H1 (cell line): ENCODE results near the gene CKS1B. TPM values are rescaled to one million over a fixed set of nuclear protein-coding genes. Genes with fewer than 3 reads are reported as not detected.

Experiments
- CTCF ChIA-PET: fragments of 300-600 bp; sonication (Branson Sonifier 250); formaldehyde crosslinking; loops from one replicate; lab custom pipeline; 2021; ENCODE audit not compliant: partially characterized antibody; lab: Charles Lee
- POLR2A ChIA-PET: fragments of 300-600 bp; sonication (Branson Sonifier 250); formaldehyde crosslinking; loops from one replicate; lab custom pipeline; 2021; ENCODE audit warnings: inconsistent platforms; ENCODE audit not compliant: partially characterized antibody; lab: Charles Lee
- DNase-seq, 2 experiments: peaks; one replicate each; pipeline versions ENCODE4 v3.0.0 to v3.0.0-alpha.2; 2010 to 2022; ENCODE audit warnings: low spot score in 2 of 2, low read depth in 1 of 2, mixed read lengths in 1 of 2
- FAIRE-seq: peaks from 2 replicates; lab custom pipeline; 2011; peaks lifted over from hg19 to GRCh38; lab: Jason Lieb, UNC
- H2AFZ ChIP-seq: 2 replicates; pipeline ENCODE4 v1.8.1; 2012; ENCODE audit warnings: low read length, inconsistent platforms
- H2AK5ac ChIP-seq: 2 replicates; pipeline ENCODE4 v1.6.1; 2013; ENCODE audit warnings: low read depth, low read length
- H2BK120ac ChIP-seq: replicated peaks from 2 replicates; pipeline ENCODE3; 2013; ENCODE audit warnings: low read depth, low read length, inconsistent platforms
- H2BK12ac ChIP-seq: 2 replicates; pipeline ENCODE4 v1.6.1; 2013; ENCODE audit warnings: low read depth, low read length
- H2BK15ac ChIP-seq: 2 replicates; pipeline ENCODE4 v1.6.1; 2013; ENCODE audit warnings: low read length
- H2BK20ac ChIP-seq: 2 replicates; pipeline ENCODE4 v1.6.1; 2013; ENCODE audit warnings: low read length
- H2BK5ac ChIP-seq: 2 replicates; pipeline ENCODE4 v1.6.1; 2013; ENCODE audit warnings: low read depth, low read length
- H3K14ac ChIP-seq: 2 replicates; pipeline ENCODE4 v1.6.1; 2013; ENCODE audit warnings: inconsistent platforms; ENCODE audit not compliant: insufficient read length
- H3K18ac ChIP-seq: 2 replicates; pipeline ENCODE4 v1.6.1; 2013; ENCODE audit warnings: low read length; ENCODE audit errors: extremely low read depth
- H3K23ac ChIP-seq: 2 replicates; pipeline ENCODE4 v1.6.1; 2013; ENCODE audit warnings: inconsistent platforms; ENCODE audit not compliant: insufficient read length
- H3K23me2 ChIP-seq: 2 replicates; pipeline ENCODE4 v1.6.1; 2013; ENCODE audit warnings: low read depth, low read length
- H3K27ac ChIP-seq: 2 replicates; pipeline ENCODE4 v1.6.1; 2011; ENCODE audit warnings: low read depth, low read length, inconsistent platforms
- H3K27me3 ChIP-seq, 4 experiments: replicated peaks in 1 of 4; 1 replicate in 1 of 4; 2 replicates in 3 of 4; pipeline versions ENCODE4 v1.6.1 to v1.8.1; 2011 to 2013; ENCODE audit warnings: low read length in 3 of 4, mild to moderate bottlenecking in 3 of 4, inconsistent platforms in 2 of 4, mixed read lengths in 2 of 4, moderate library complexity in 1 of 4; ENCODE audit not compliant: control insufficient read depth in 3 of 4, insufficient read depth in 3 of 4; ENCODE audit errors: extremely low read depth in 1 of 4
- H3K36me3 ChIP-seq, 4 experiments: 2 replicates each; pipeline versions ENCODE4 v1.6.1 to v1.8.1; 2011 to 2013; ENCODE audit warnings: mild to moderate bottlenecking in 4 of 4, low read length in 3 of 4, moderate library complexity in 2 of 4, control low read depth in 1 of 4, inconsistent platforms in 1 of 4; ENCODE audit not compliant: insufficient read depth in 4 of 4, control insufficient read depth in 2 of 4
- H3K4ac ChIP-seq: replicated peaks from 2 replicates; pipeline ENCODE3; 2013; ENCODE audit warnings: low read length, low read depth, mixed read lengths, inconsistent platforms; ENCODE audit not compliant: insufficient read length
- H3K4me1 ChIP-seq, 4 experiments: replicated peaks in 1 of 4; 1 replicate in 1 of 4; 2 replicates in 3 of 4; pipeline versions ENCODE4 v1.6.1 to v1.8.1; 2011 to 2013; ENCODE audit warnings: low read length in 3 of 4, inconsistent platforms in 2 of 4, mixed read lengths in 1 of 4; ENCODE audit not compliant: insufficient read depth in 4 of 4, control insufficient read depth in 3 of 4
- H3K4me2 ChIP-seq, 2 experiments: 2 replicates each; pipeline versions ENCODE4 v1.6.1 to v1.8.1; 2011 to 2013; ENCODE audit warnings: low read depth in 2 of 2, low read length in 2 of 2, control low read depth in 1 of 2, inconsistent platforms in 1 of 2, mild to moderate bottlenecking in 1 of 2; ENCODE audit not compliant: insufficient read depth in 1 of 2
- H3K4me3 ChIP-seq, 4 experiments: fragments of 200-600, 300-600 bp in 1 of 4; sonication (generic), shearing (Covaris generic), sonication (Bioruptor Twin) in 1 of 4; 2 replicates each; pipeline versions ENCODE4 v1.5.1 to v1.8.1; 2011 to 2016; ENCODE audit warnings: low read length in 4 of 4, low read depth in 3 of 4, control low read depth in 2 of 4, inconsistent platforms in 2 of 4, mild to moderate bottlenecking in 2 of 4, mixed read lengths in 1 of 4, moderate library complexity in 1 of 4; ENCODE audit not compliant: insufficient read depth in 2 of 4; ENCODE audit errors: extremely low read depth in 1 of 4
- H3K56ac ChIP-seq: replicated peaks from 2 replicates; pipeline ENCODE3; 2013; ENCODE audit warnings: low read depth, mild to moderate bottlenecking, mixed read lengths, low read length, inconsistent platforms; ENCODE audit not compliant: insufficient read length
- H3K79me1 ChIP-seq: 2 replicates; pipeline ENCODE4 v1.6.1; 2013; ENCODE audit warnings: low read depth, low read length, control low read depth
- H3K79me2 ChIP-seq, 2 experiments: 2 replicates each; pipeline versions ENCODE4 v1.6.1 to v1.8.1; 2012 to 2013; ENCODE audit warnings: low read length in 2 of 2, mild to moderate bottlenecking in 2 of 2, inconsistent platforms in 1 of 2; ENCODE audit not compliant: insufficient read depth in 2 of 2, control insufficient read depth in 1 of 2
- H3K9ac ChIP-seq, 4 experiments: replicated peaks in 1 of 4; 1 replicate in 1 of 4; 2 replicates in 3 of 4; pipeline versions ENCODE4 v1.6.1 to v1.8.1; 2011 to 2013; ENCODE audit warnings: low read depth in 3 of 4, low read length in 3 of 4, control low read depth in 2 of 4, mild to moderate bottlenecking in 2 of 4, moderate library complexity in 2 of 4, inconsistent platforms in 1 of 4; ENCODE audit errors: extremely low read depth in 1 of 4
- H3K9me3 ChIP-seq, 2 experiments: 2 replicates each; pipeline versions ENCODE4 v1.6.1 to v1.8.1; 2012 to 2013; ENCODE audit warnings: mild to moderate bottlenecking in 2 of 2, moderate library complexity in 2 of 2, control low read depth in 1 of 2, inconsistent platforms in 1 of 2, low read depth in 1 of 2, low read length in 1 of 2, mixed read lengths in 1 of 2; ENCODE audit not compliant: insufficient read depth in 2 of 2
- H4K20me1 ChIP-seq, 2 experiments: replicated peaks in 1 of 2; 2 replicates each; pipeline versions ENCODE3 to v1.8.1; 2011 to 2013; ENCODE audit warnings: inconsistent platforms in 2 of 2, low read length in 2 of 2, mild to moderate bottlenecking in 1 of 2; ENCODE audit not compliant: insufficient read depth in 2 of 2, control insufficient read depth in 1 of 2
- H4K5ac ChIP-seq: 2 replicates; pipeline ENCODE4 v1.6.1; 2013; ENCODE audit warnings: low read length, low read depth, mixed read lengths, inconsistent platforms; ENCODE audit not compliant: insufficient read length
- H4K8ac ChIP-seq: 2 replicates; pipeline ENCODE4 v1.8.0; 2013; ENCODE audit warnings: mild to moderate bottlenecking, moderate library complexity, low read length, inconsistent platforms; ENCODE audit not compliant: insufficient read depth; ENCODE audit errors: extremely low read depth
- H4K91ac ChIP-seq: replicated peaks from 2 replicates; pipeline ENCODE3; 2013; ENCODE audit warnings: low read length, mixed read lengths, inconsistent platforms; ENCODE audit not compliant: insufficient read length
- EGR1 ChIP-seq: IDR thresholded peaks from 2 replicates; pipeline ENCODE4 v1.6.1; 2011; ENCODE audit warnings: low read depth, low read length, borderline replicate concordance
- JUN ChIP-seq: IDR thresholded peaks from 2 replicates; pipeline ENCODE4 v1.6.1; 2011; ENCODE audit warnings: low read depth, mild to moderate bottlenecking, improper control_type of control experiment, low read length
- WGBS, 2 experiments: shearing (Covaris generic) in 1 of 2; methylation state at CpG; one replicate each; pipeline versions ENCODE4 v1.1.6 to v1.1.7; 2013 to 2015; ENCODE audit warnings: low lambda C conversion rate in 2 of 2, mixed read lengths in 2 of 2, inconsistent platforms in 1 of 2, low coverage in 1 of 2, missing lambda C conversion rate in 1 of 2; ENCODE audit not compliant: insufficient replicate concordance in 2 of 2, insufficient coverage in 1 of 2, insufficient read length in 1 of 2; ENCODE audit errors: extremely low coverage in 1 of 2, missing lambda C conversion rate in 1 of 2; 5-methylcytosine and 5-hydroxymethylcytosine counted together
- polyA plus RNA-seq, 7 experiments: library from polyadenylated mRNA; depleted of rRNA in 3 of 7; stranded (reverse) in 5 of 7; unstranded in 2 of 7; fragments of >200 nt in 5 of 7; fragments of 200-250 nt in 2 of 7; gene quantifications; 1 replicate in 5 of 7; 2 replicates in 1 of 7; 4 replicates in 1 of 7; pipeline versions ENCODE4 v1.2.1 to v1.2.3, GENCODE V29; 2011 to 2013; ENCODE audit warnings: missing spikeins in 2 of 7, mixed read lengths in 2 of 7
- total RNA-seq: library from RNA; stranded (reverse); fragmentation: NEBNext Ultra II Directional; extraction: Animal tissue kit (Norgen Biotek cat#: 25700); gene quantifications from 2 replicates; pipeline ENCODE4 v1.2.1, GENCODE V29; 2021

CKS1B gene
- total and polyA plus RNA-seq, 2 of the 8 experiments (the other 6 are each of a cell fraction or from before 2014, with no cell fraction given), result 294 to 1,025 TPM

DNA sequence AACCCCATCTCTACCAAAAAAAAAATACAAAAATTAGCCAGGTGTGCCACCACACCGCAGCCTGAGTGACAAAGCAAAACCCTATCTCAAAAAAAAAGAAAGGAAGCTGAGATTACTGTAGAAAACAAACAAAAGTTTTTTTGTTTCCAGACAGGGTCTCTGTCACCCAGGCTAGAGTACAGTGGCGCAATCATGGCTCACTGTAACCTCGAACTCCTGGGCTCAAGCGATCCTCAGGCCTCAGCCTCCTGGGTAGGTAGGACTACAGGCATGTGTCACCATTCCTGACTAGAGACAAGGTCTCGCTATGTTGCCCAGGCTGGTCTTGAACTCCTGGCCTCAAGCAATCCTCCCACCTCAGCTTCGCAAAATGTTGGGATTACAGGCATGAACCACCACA is 10.1 kb upstream of the CKS1B start:
- Histone ChIP-seq H2BK12ac (no peak overlapping the region), H2BK20ac (no peak overlapping the region), H3K18ac (no peak overlapping the region), H3K9me3 (no peaks in the 10 kb centered on the region), H3K79me2 (peaks cover 3 to 39% of the 10 kb centered on the region in 2 experiments; a peak in 3 of 4 replicates), H3K9ac (no peak overlapping the region), H4K5ac (no peak overlapping the region), H2AK5ac (no peak overlapping the region), H3K4me3 (no peak overlapping the region), H3K27ac (no peak overlapping the region), H3K36me3 (peaks cover 20 to 53% (median 43%) of the 10 kb centered on the region in 4 experiments), H2BK120ac (no peak overlapping the region), H3K79me1 (peaks cover 15% of the 10 kb centered on the region), H2BK5ac (no peak overlapping the region), H4K91ac (no peak overlapping the region), H4K8ac (no peak overlapping the region), H3K27me3 (no peaks in the 10 kb centered on the region), H3K4me1 (peaks cover 4 to 11% (median 7%) of the 10 kb centered on the region in 4 experiments), H3K56ac (no peak overlapping the region), H2AFZ (no peak overlapping the region), H2BK15ac (no peak overlapping the region), H3K4me2 (no peak overlapping the region), H3K14ac (no peak overlapping the region), H3K23me2 (peaks cover 4% of the 10 kb centered on the region; the same call in 1 of the 2 replicates), H3K4ac (no peak overlapping the region), H4K20me1 (peaks cover 9 to 13% of the 10 kb centered on the region in 2 experiments), H3K23ac (no peak overlapping the region)
- FAIRE-seq (no peak), DNase-seq (no peak)
- TF ChIP-seq EGR1, result no peak
- TF ChIP-seq JUN, result no peak
- 97% methylated on average over 6 of the region's 6 CpGs; no CpG with 5 or more reads in 1 of the 2 experiments for WGBS, 2 experiments
- ChIA-PET CTCF (interaction anchor here (0.7 to 8.2 kb wide), 9 partner anchors 9 to 287 kb away, joined by 3 to 113 read pairs (median 4); partner anchors contain the start of genes FLAD1, LENEP and PBXIP1), POLR2A (interaction anchor here (1.6 to 42.8 kb wide), 3 partner anchors 6 to 20 kb away, joined by 4 to 662 read pairs (median 662); partner anchors contain the start of genes CKS1B, FLAD1, LENEP and PBXIP1)
